ENCODE results near the gene KRTAP9-4. TPM values are rescaled to one million over a fixed set of nuclear protein-coding genes. Genes with fewer than 3 reads are reported as not detected.
"Not testable (repeated sequence)": the region's sequence is repeated elsewhere in the genome, so short reads cannot be mapped to it uniquely, and the experiment has no call there.

Gene KRTAP9-4
- total RNA-seq, 1 experiment from 2014 or later = not detected

- no peak for DNase-seq
- no peak for TF ChIP-seq CTCF (IDR thresholded peaks at IDR 0.05; ENCODE audit: unreplicated experiment)
- H3K4me1 Mint-ChIP-seq (ENCODE audit: low read depth, unreplicated experiment) = no peaks in the 10 kb centered on the region
- no peaks in the 10 kb centered on the region for H3K9me3 Mint-ChIP-seq (ENCODE audit: low read depth, unreplicated experiment)
- CTCF ChIA-PET = interaction anchor here (1.8 kb wide), 1 partner anchor 11 kb away, joined by 6 read pairs; the partner anchor contains the start of gene KRTAP9-7
- no peaks in the 10 kb centered on the region for H3K36me3 Mint-ChIP-seq (ENCODE audit: insufficient read depth, unreplicated experiment)
- no TSS peak for BruUV-seq (replicated peaks)
- intact Hi-C loops (cut with micrococcal nuclease; ENCODE audit: unreplicated experiment) = no loop called here
- H3K4me3 Mint-ChIP-seq (ENCODE audit: low read depth, unreplicated experiment) = no peak within 1 kb of the TSS
- H3K27me3 Mint-ChIP-seq (ENCODE audit: unreplicated experiment) = peaks cover 14% of the 10 kb centered on the region
- no peak within 1 kb of the TSS for H3K27ac Mint-ChIP-seq (ENCODE audit: unreplicated experiment)
Measured at GRCh38 chr17:41265078-41265477, 15.6 kb downstream of the KRTAP9-4 start, which contains the start of gene KRTAP9-6. KRTAP9-6 (plus strand) TSS chr17:41265378; CDS start chr17:41265378, 0 bp downstream.

GRCh38 chr17:41267711-41268110, 18.2 kb downstream of the KRTAP9-4 start:
- H3K27ac Mint-ChIP-seq (ENCODE audit: unreplicated experiment) = no peak overlapping the region
- no TSS peak for BruUV-seq (replicated peaks)
- H3K27me3 Mint-ChIP-seq (ENCODE audit: unreplicated experiment) = peaks cover 14% of the 10 kb centered on the region
- DNase-seq = no peak
- CTCF ChIA-PET = no interaction called here
- no peaks in the 10 kb centered on the region for H3K9me3 Mint-ChIP-seq (ENCODE audit: low read depth, unreplicated experiment)
- no peaks in the 10 kb centered on the region for H3K4me1 Mint-ChIP-seq (ENCODE audit: low read depth, unreplicated experiment)
- intact Hi-C loops (cut with micrococcal nuclease; ENCODE audit: unreplicated experiment) = no loop called here
- no peak overlapping the region for H3K4me3 Mint-ChIP-seq (ENCODE audit: low read depth, unreplicated experiment)
- H3K36me3 Mint-ChIP-seq (ENCODE audit: insufficient read depth, unreplicated experiment) = no peaks in the 10 kb centered on the region
- TF ChIP-seq CTCF (IDR thresholded peaks at IDR 0.05; ENCODE audit: unreplicated experiment) = no peak

- BruUV-seq (replicated peaks); H3K36me3 Mint-ChIP-seq (ENCODE audit: insufficient read depth, unreplicated experiment); H3K9me3 Mint-ChIP-seq (ENCODE audit: low read depth, unreplicated experiment); CTCF ChIA-PET; DNase-seq; H3K27ac Mint-ChIP-seq (ENCODE audit: unreplicated experiment); intact Hi-C loops (cut with micrococcal nuclease; ENCODE audit: unreplicated experiment); H3K4me3 Mint-ChIP-seq (ENCODE audit: low read depth, unreplicated experiment); H3K27me3 Mint-ChIP-seq (ENCODE audit: unreplicated experiment); H3K4me1 Mint-ChIP-seq (ENCODE audit: low read depth, unreplicated experiment): not testable (repeated sequence)
Measured at GRCh38 chr17:41271323-41271722, 21.8 kb downstream of the KRTAP9-4 start.

GRCh38 chr17:41271858-41272257, 22.4 kb downstream of the KRTAP9-4 start:
- DNase-seq = no peak
- no peaks in the 10 kb centered on the region for H3K27me3 Mint-ChIP-seq (ENCODE audit: unreplicated experiment)
- H3K4me1 Mint-ChIP-seq (ENCODE audit: low read depth, unreplicated experiment) = no peaks in the 10 kb centered on the region
- CTCF ChIA-PET = no interaction called here
- BruUV-seq (replicated peaks) = no TSS peak
- no peaks in the 10 kb centered on the region for H3K36me3 Mint-ChIP-seq (ENCODE audit: insufficient read depth, unreplicated experiment)
- no peak overlapping the region for H3K27ac Mint-ChIP-seq (ENCODE audit: unreplicated experiment)
- H3K4me3 Mint-ChIP-seq (ENCODE audit: low read depth, unreplicated experiment) = no peak overlapping the region
- intact Hi-C loops (cut with micrococcal nuclease; ENCODE audit: unreplicated experiment) = no loop called here
- no peak for TF ChIP-seq CTCF (IDR thresholded peaks at IDR 0.05; ENCODE audit: unreplicated experiment)
- H3K9me3 Mint-ChIP-seq (ENCODE audit: low read depth, unreplicated experiment) = no peaks in the 10 kb centered on the region

GRCh38 chr17:41275648-41276190, 26.2 kb downstream of the KRTAP9-4 start, which contains the start of gene KRTAP9-7:
KRTAP9-7 (plus strand) TSS chr17:41275698; CDS start chr17:41275698, 0 bp downstream.
- BruUV-seq (replicated peaks); H3K27me3 Mint-ChIP-seq (ENCODE audit: unreplicated experiment); H3K36me3 Mint-ChIP-seq (ENCODE audit: insufficient read depth, unreplicated experiment); H3K9me3 Mint-ChIP-seq (ENCODE audit: low read depth, unreplicated experiment); intact Hi-C loops (cut with micrococcal nuclease; ENCODE audit: unreplicated experiment); H3K27ac Mint-ChIP-seq (ENCODE audit: unreplicated experiment); H3K4me3 Mint-ChIP-seq (ENCODE audit: low read depth, unreplicated experiment); H3K4me1 Mint-ChIP-seq (ENCODE audit: low read depth, unreplicated experiment); DNase-seq: not testable (repeated sequence)
- CTCF ChIA-PET = interaction anchor here (1.5 kb wide), 1 partner anchor 11 kb away, joined by 6 read pairs; the partner anchor contains the start of gene KRTAP9-6

Measured in Calu3 (cell line).